ENCODE results near the gene APC. TPM values are rescaled to one million over a fixed set of nuclear protein-coding genes. Genes with fewer than 3 reads are reported as not detected.

APC gene
- total and polyA plus RNA-seq, 2 of the 8 experiments (the other 6 are each of a cell fraction or from before 2014, with no cell fraction given), result 6.8 to 41.9 TPM

- Histone ChIP-seq H3K4me3 (ENCODE audit: extremely low read depth in 1 of 4, insufficient read depth in 2 of 4, low read depth in 3 of 4, low read length in 4 of 4) (no peak overlapping the region), H2AK5ac (ENCODE audit: low read depth, low read length) (no peak overlapping the region), H3K4me2 (ENCODE audit: insufficient read depth in 1 of 2, low read depth in 2 of 2, low read length in 2 of 2) (no peak overlapping the region), H3K23ac (ENCODE audit: insufficient read length) (no peak overlapping the region), H3K79me2 (ENCODE audit: control insufficient read depth in 1 of 2, insufficient read depth in 2 of 2, low read length in 2 of 2) (no peaks in the 10 kb centered on the region), H3K27ac (ENCODE audit: low read depth, low read length) (no peak overlapping the region), H4K8ac (ENCODE audit: extremely low read depth, insufficient read depth, low read length) (no peak overlapping the region), H2BK12ac (ENCODE audit: low read depth, low read length) (no peak overlapping the region), H2AFZ (ENCODE audit: low read length) (no peak overlapping the region), H3K14ac (ENCODE audit: insufficient read length) (no peak overlapping the region), H4K5ac (ENCODE audit: insufficient read length, low read depth, low read length) (no peak overlapping the region), H2BK5ac (ENCODE audit: low read depth, low read length) (0 out of 2 replicates have a peak overlapping the region, but pooled peaks have one; percentile 13), H3K4ac (replicated peaks; ENCODE audit: insufficient read length, low read depth, low read length) (no peak overlapping the region), H3K9me3 (ENCODE audit: insufficient read depth in 2 of 2, low read depth in 1 of 2, low read length in 1 of 2) (no peaks in the 10 kb centered on the region), H3K9ac (replicated peaks in 1 of 4; ENCODE audit: extremely low read depth in 1 of 4, low read depth in 3 of 4, low read length in 3 of 4) (no peak overlapping the region), H2BK120ac (replicated peaks; ENCODE audit: low read depth, low read length) (no peak overlapping the region), H3K27me3 (replicated peaks in 1 of 4; ENCODE audit: control insufficient read depth in 3 of 4, extremely low read depth in 1 of 4, insufficient read depth in 3 of 4, low read length in 3 of 4) (no peaks in the 10 kb centered on the region), H3K4me1 (replicated peaks in 1 of 4; ENCODE audit: control insufficient read depth in 3 of 4, insufficient read depth in 4 of 4, low read length in 3 of 4) (peaks cover 0 to 14% (median 5%) of the 10 kb centered on the region in 4 experiments; a peak in 3 of 7 replicates), H2BK15ac (ENCODE audit: low read length) (no peak overlapping the region), H3K18ac (ENCODE audit: extremely low read depth, low read length) (0 out of 2 replicates have a peak overlapping the region, but pooled peaks have one; percentile 14), H3K23me2 (ENCODE audit: low read depth, low read length) (no peaks in the 10 kb centered on the region), H4K20me1 (replicated peaks in 1 of 2; ENCODE audit: control insufficient read depth in 1 of 2, insufficient read depth in 2 of 2, low read length in 2 of 2) (no peaks in the 10 kb centered on the region), H2BK20ac (ENCODE audit: low read length) (no peak overlapping the region), H3K79me1 (ENCODE audit: low read depth, low read length) (no peaks in the 10 kb centered on the region), H4K91ac (replicated peaks; ENCODE audit: insufficient read length, low read length) (no peak overlapping the region), H3K56ac (replicated peaks; ENCODE audit: insufficient read length, low read depth, low read length) (no peak overlapping the region), H3K36me3 (ENCODE audit: control insufficient read depth in 2 of 4, insufficient read depth in 4 of 4, low read length in 3 of 4) (peaks cover 0 to 3% (median 1%) of the 10 kb centered on the region in 4 experiments; a peak in 3 of 8 replicates)
- ChIA-PET POLR2A (ENCODE audit: partially characterized antibody) (interaction anchor here (0.9 kb wide), 1 partner anchor 74 kb away, joined by 3 read pairs; no protein-coding TSS in a partner anchor), CTCF (ENCODE audit: partially characterized antibody) (no interaction called here)
- WGBS, 2 experiments (ENCODE audit: extremely low coverage in 1 of 2, insufficient coverage in 1 of 2, insufficient read length in 1 of 2, insufficient replicate concordance in 2 of 2, low coverage in 1 of 2, low lambda C conversion rate in 2 of 2, missing lambda C conversion rate in 1 of 2), result 93% methylated on average over 3 of the region's 3 CpGs; no CpG with 5 or more reads in 1 of the 2 experiments
- TF ChIP-seq TAF1 (IDR thresholded peaks at IDR 0.05; ENCODE audit: low read depth, low read length) (no peak), ASH2L (IDR thresholded peaks at IDR 0.05; ENCODE audit: low read length) (no peak), CBX5 (IDR thresholded peaks at IDR 0.05; ENCODE audit: low read depth, low read length) (no peak), CHD1 (IDR thresholded peaks at IDR 0.05; ENCODE audit: low read depth, low read length) (no peak), GABPA (IDR thresholded peaks at IDR 0.05; ENCODE audit: borderline replicate concordance, insufficient read depth, low read length) (no peak), NRF1 (IDR thresholded peaks at IDR 0.05; ENCODE audit: low read depth, low read length) (no peak), ZNF274 (IDR thresholded peaks at IDR 0.05; ENCODE audit: borderline replicate concordance, extremely low read depth, low read length) (no peak), TEAD4 (IDR thresholded peaks at IDR 0.05; ENCODE audit: low read depth, low read length) (no peak), BACH1 (IDR thresholded peaks at IDR 0.05; ENCODE audit: low read length) (no peak), E2F6 (IDR thresholded peaks at IDR 0.05) (no peak), SIN3A (conservative IDR thresholded peaks at IDR 0.05 in 1 of 2, IDR thresholded peaks at IDR 0.05 in 1 of 2; ENCODE audit: low read depth in 1 of 2, low read length in 2 of 2) (no peak), HDAC2 (IDR thresholded peaks at IDR 0.05; ENCODE audit: borderline replicate concordance in 1 of 2, low read depth in 2 of 2, low read length in 2 of 2) (no peak), EZH2 (IDR thresholded peaks at IDR 0.05; ENCODE audit: low read depth, low read length, severe bottlenecking) (no peak)
- DNase-seq (ENCODE audit: low read depth in 1 of 2, low spot score in 2 of 2) (no peak), FAIRE-seq (no peak)
These were observed 62.0 kb downstream of the APC start for GRCh38 chr5:112799661-112800060.
